HepG2 (cell line): ENCODE data around the gene LRRC3B. TPM values are rescaled to one million over a fixed set of nuclear protein-coding genes. Genes with fewer than 3 reads are reported as not detected.

Source experiments
- ATAC-seq: fragments of 200-7000 bp; cut with Tn5 transposase; 3 replicates; pipeline ENCODE4 v1.9.1; 2020; ENCODE audit warnings: mild to moderate bottlenecking, moderate library complexity
- BruUV-seq: library from RNA; stranded (reverse); fragments of 400-500 nt; replicated peaks from 2 replicates; lab custom pipeline; 2021; lab: Mats Ljungman, UMichigan
- CTCF ChIA-PET: fragments of 300-600 bp; formaldehyde crosslinking; extraction: SDS; loops from one replicate; lab custom pipeline; 2021; ENCODE audit warnings: low total read pairs, inconsistent platforms, low intra/inter-chr PET ratio; lab: Yijun Ruan, JAX
- POLR2A ChIA-PET: fragments of 350-600 bp; sonication (Branson Sonifier 250); formaldehyde crosslinking; loops from one replicate; lab custom pipeline; 2020; ENCODE audit warnings: antibody characterized with exemption, inconsistent platforms; lab: Yijun Ruan, JAX
- DNase-seq: peaks from one replicate; pipeline ENCODE4 v3.0.0-alpha.2; 2015; ENCODE audit warnings: low spot score
- FAIRE-seq: peaks from 3 replicates; lab custom pipeline; 2011; peaks lifted over from hg19 to GRCh38; lab: Jason Lieb, UNC
- H2AFZ ChIP-seq: one replicate; pipeline ENCODE4 v1.6.1; 2011; ENCODE audit warnings: low read length, inconsistent platforms
- H3K27ac ChIP-seq: fragments of 300-600 bp; 3 replicates; pipeline ENCODE4 v1.8.0; 2011; ENCODE audit warnings: mixed run types, mild to moderate bottlenecking, mixed read lengths, low read length, inconsistent platforms; ENCODE audit not compliant: insufficient read depth; ENCODE audit errors: extremely low read length
- H3K27me3 ChIP-seq, 2 experiments: fragments of 200-600 bp in 1 of 2; 2 replicates in 1 of 2; 3 replicates in 1 of 2; pipeline versions ENCODE4 v1.6.0 to v1.8.0; 2011; ENCODE audit warnings: low read length in 2 of 2, mild to moderate bottlenecking in 2 of 2, moderate library complexity in 2 of 2, inconsistent platforms in 1 of 2; ENCODE audit not compliant: insufficient read depth in 2 of 2, control insufficient read depth in 1 of 2
- H3K36me3 ChIP-seq, 2 experiments: fragments of 200-600 bp in 1 of 2; replicated peaks in 1 of 2; 2 replicates in 1 of 2; 3 replicates in 1 of 2; pipeline versions ENCODE4 v1.5.1 to v1.8.0; 2011; ENCODE audit warnings: low read length in 2 of 2, inconsistent platforms in 1 of 2; ENCODE audit not compliant: insufficient read depth in 2 of 2, control insufficient read depth in 1 of 2
- H3K4me1 ChIP-seq: 2 replicates; pipeline ENCODE4 v1.5.1; 2012; ENCODE audit warnings: low read length, inconsistent platforms; ENCODE audit not compliant: insufficient read depth
- H3K4me2 ChIP-seq: 2 replicates; pipeline ENCODE4 v1.6.0; 2011; ENCODE audit warnings: low read depth, low read length, inconsistent platforms
- H3K4me3 ChIP-seq, 3 experiments: fragments of 200-600 bp in 1 of 3; sonication (generic), shearing (Covaris generic) in 1 of 3; replicated peaks in 1 of 3; 2 replicates each; pipeline ENCODE4 v1.5.1; 2011 to 2016; ENCODE audit warnings: low read length in 3 of 3, inconsistent platforms in 2 of 3, low read depth in 2 of 3, mild to moderate bottlenecking in 2 of 3, control low read depth in 1 of 3, mixed read lengths in 1 of 3; ENCODE audit not compliant: insufficient read depth in 1 of 3
- H3K79me2 ChIP-seq: one replicate; pipeline ENCODE4 v1.6.1; 2011; ENCODE audit warnings: low read length, inconsistent platforms; ENCODE audit not compliant: insufficient read depth
- H3K9ac ChIP-seq: 2 replicates; pipeline ENCODE4 v1.6.0; 2011; ENCODE audit warnings: mild to moderate bottlenecking, low read depth, low read length, inconsistent platforms; ENCODE audit not compliant: insufficient read depth
- H3K9me3 ChIP-seq: 2 replicates; pipeline ENCODE4 v1.5.1; 2012; ENCODE audit warnings: mild to moderate bottlenecking, low read length
- H4K20me1 ChIP-seq: 2 replicates; pipeline ENCODE4 v1.6.0; 2011; ENCODE audit warnings: inconsistent platforms, mild to moderate bottlenecking, low read length, moderate library complexity; ENCODE audit not compliant: insufficient read depth
- ATF4 ChIP-seq, 2 experiments: fragments of 450-650 bp in 1 of 2; sonication (generic) in 1 of 2; formaldehyde crosslinking; IDR thresholded peaks; 2 replicates each; pipeline versions ENCODE4 v1.5.0 to v1.8.0; 2020 to 2022; ENCODE audit warnings: mild to moderate bottlenecking in 1 of 2, missing genetic modification reagents in 1 of 2
- CERS6 ChIP-seq: sonication (generic); formaldehyde crosslinking; IDR thresholded peaks from 2 replicates; pipeline ENCODE4 v1.5.0; 2020; ENCODE audit warnings: missing genetic modification reagents
- FOSL2 ChIP-seq: sonication (generic); formaldehyde crosslinking; IDR thresholded peaks from 2 replicates; pipeline ENCODE4 v1.4.0; 2020; ENCODE audit warnings: missing genetic modification reagents
- FOXP4 ChIP-seq: sonication (generic); formaldehyde crosslinking; IDR thresholded peaks from 2 replicates; pipeline ENCODE4 v1.4.0; 2020; ENCODE audit warnings: missing genetic modification reagents
- MAFF ChIP-seq: IDR thresholded peaks from 2 replicates; pipeline ENCODE4 v1.6.1; 2011; ENCODE audit warnings: low read depth, low read length, improper control_type of control experiment
- MTERF4 ChIP-seq: sonication (generic); formaldehyde crosslinking; IDR thresholded peaks from 2 replicates; pipeline ENCODE4 v1.8.0; 2023; ENCODE audit warnings: mild to moderate bottlenecking, missing genetic modification reagents
- RARA ChIP-seq: IDR thresholded peaks from 2 replicates; pipeline ENCODE4 v1.6.1; 2016; ENCODE audit warnings: missing genetic modification reagents, missing compliant biosample characterization
- RFX3 ChIP-seq: IDR thresholded peaks from 2 replicates; pipeline ENCODE4 v1.6.1; 2016; ENCODE audit warnings: missing biosample characterization, missing genetic modification reagents
- STAT6 ChIP-seq: sonication (generic); formaldehyde crosslinking; IDR thresholded peaks from 2 replicates; pipeline ENCODE4 v1.4.0; 2020; ENCODE audit warnings: missing genetic modification reagents, mild to moderate bottlenecking, borderline replicate concordance
- TGIF2 ChIP-seq: IDR thresholded peaks from 2 replicates; pipeline ENCODE4 v1.6.1; 2016; ENCODE audit warnings: control low read depth, missing compliant biosample characterization
- ZBTB38 ChIP-seq: sonication (generic); formaldehyde crosslinking; IDR thresholded peaks from 2 replicates; pipeline ENCODE4 v1.5.1; 2020; ENCODE audit warnings: mild to moderate bottlenecking, missing genetic modification reagents
- ZNF24 ChIP-seq: fragments of 450-650 bp; IDR thresholded peaks from 2 replicates; pipeline ENCODE4 v1.6.1; 2017; ENCODE audit warnings: antibody characterized with exemption, mild to moderate bottlenecking
- ZNF382 ChIP-seq: sonication (generic); formaldehyde crosslinking; IDR thresholded peaks from 2 replicates; pipeline ENCODE4 v1.5.0; 2020; ENCODE audit warnings: missing genetic modification reagents, mild to moderate bottlenecking, borderline replicate concordance
- ZNF598 ChIP-seq: sonication (generic); formaldehyde crosslinking; IDR thresholded peaks from 2 replicates; pipeline ENCODE4 v1.5.1; 2020; ENCODE audit warnings: mild to moderate bottlenecking, missing genetic modification reagents, borderline replicate concordance
- ZNF615 ChIP-seq: sonication (generic); formaldehyde crosslinking; IDR thresholded peaks from 2 replicates; pipeline ENCODE4 v1.5.0; 2020; ENCODE audit warnings: mild to moderate bottlenecking, missing genetic modification reagents, borderline replicate concordance
- ZNF672 ChIP-seq: sonication (generic); formaldehyde crosslinking; IDR thresholded peaks from 2 replicates; pipeline ENCODE4 v1.8.1; 2022; ENCODE audit warnings: missing genetic modification reagents
- ZNF879 ChIP-seq: sonication (generic); formaldehyde crosslinking; IDR thresholded peaks from 2 replicates; pipeline ENCODE4 v1.8.1; 2023; ENCODE audit warnings: missing genetic modification reagents
- whole genome bisulfite sequencing: methylation state at CpG from one replicate; pipeline ENCODE4 v1.1.6; 2017; ENCODE audit warnings: low lambda C conversion rate; 5-methylcytosine and 5-hydroxymethylcytosine counted together
- in situ Hi-C: cut with HindIII; loops from 2 replicates; pipeline ENCODE4 v1.10.0; 2017; ENCODE audit warnings: low pct_unique_long_range_greater_than_20kb; ENCODE audit not compliant: extremely low pct_ligation_motif_present
- intact Hi-C: fragments of 100-400 bp; cut with micrococcal nuclease; formaldehyde crosslinking; loops from one replicate; pipeline ENCODE4 v1.10.0; 2022; ENCODE audit not compliant: unreplicated experiment
- polyA plus RNA-seq, 8 experiments: library from polyadenylated mRNA; depleted of rRNA in 3 of 8; stranded (reverse) in 7 of 8; unstranded in 1 of 8; fragments of >200 nt; fragmentation: Illumina TruSeq in 4 of 8; extraction: Trizol in 4 of 8; gene quantifications; 2 replicates each; pipeline versions ENCODE4 v1.2.1 to v1.2.3, GENCODE V29; 2011 to 2016; ENCODE audit warnings: low read depth in 4 of 8, missing spikeins in 1 of 8, mixed read lengths in 1 of 8; ENCODE audit not compliant: insufficient read depth in 1 of 8
- total RNA-seq, 5 experiments: library from RNA; depleted of rRNA; stranded (reverse); fragments of >200 nt; fragmentation: Illumina TruSeq; extraction: Trizol; gene quantifications; 2 replicates each; pipeline ENCODE4 v1.2.3, GENCODE V29; 2016; ENCODE audit warnings: low read depth in 1 of 5

The LRRC3B gene
- total and polyA plus RNA-seq, 2 of the 13 experiments (the other 11 are each of a cell fraction or from before 2014, with no cell fraction given) = not detected

GRCh38 chr3:26623419-26624208 is 1.0 kb downstream of the LRRC3B start:
- Histone ChIP-seq H3K36me3 (no peaks in the 10 kb centered on the region), H3K9me3 (no peaks in the 10 kb centered on the region), H3K4me2 (no peak overlapping the region), H3K27ac (no peak overlapping the region), H3K4me3 (no peak overlapping the region), H3K9ac (no peak overlapping the region), H3K79me2 (no peaks in the 10 kb centered on the region), H4K20me1 (no peaks in the 10 kb centered on the region), H2AFZ (no peak overlapping the region), H3K4me1 (no peaks in the 10 kb centered on the region), H3K27me3 (peaks cover 1 to 26% of the 10 kb centered on the region in 2 experiments; a peak in 3 of 5 replicates)
- BruUV-seq = no TSS peak
- no peak for DNase-seq
- ChIA-PET CTCF (no interaction called here), POLR2A (no interaction called here)
- FAIRE-seq = no peak
- in situ Hi-C loops (no loop called here), intact Hi-C loops (no loop called here)
- no peak; the same call in 2 of the 3 replicates for ATAC-seq
- WGBS = 14% methylated on average over 22 of the region's 33 CpGs
- no peak for TF ChIP-seq MTERF4 (CRISPR knock-in tag)
- TF ChIP-seq ZNF24 = no peak
- TF ChIP-seq TGIF2 (CRISPR knock-in tag) = no peak
- no peak for TF ChIP-seq FOXP4
- no peak for TF ChIP-seq ZNF879 (CRISPR knock-in tag)
- TF ChIP-seq STAT6 (CRISPR knock-in tag) = no peak
- no peak for TF ChIP-seq ZNF598 (CRISPR knock-in tag)
- TF ChIP-seq ZNF615 (CRISPR knock-in tag) = no peak
- TF ChIP-seq ZNF382 = no peak
- TF ChIP-seq RFX3 (CRISPR knock-in tag) = no peak
- TF ChIP-seq ZBTB38 (CRISPR knock-in tag) = no peak
- TF ChIP-seq MAFF = no peak
- no peak for TF ChIP-seq ZNF672 (CRISPR knock-in tag)
- no peak for TF ChIP-seq FOSL2 (CRISPR knock-in tag)
- no peak for TF ChIP-seq CERS6 (CRISPR knock-in tag)
- no peak for TF ChIP-seq RARA (CRISPR knock-in tag)
- TF ChIP-seq ATF4 (CRISPR knock-in tag; IDR thresholded peaks at IDR 0.05) = no peak
